SK-N-MC (cell line): ENCODE measurements around the gene LAMC2.

Source experiments
- EZH2 ChIP-seq: fragments of 200-600 bp; sonication (generic); IDR thresholded peaks from one replicate; pipeline ENCODE4 v1.6.1; 2017; ENCODE audit warnings: antibody characterized with exemption
- POLR2AphosphoS5 ChIP-seq: IDR thresholded peaks from 2 replicates; pipeline ENCODE4 v1.6.1; 2012; ENCODE audit warnings: mild to moderate bottlenecking, low read depth, low read length, borderline replicate concordance

DNA sequence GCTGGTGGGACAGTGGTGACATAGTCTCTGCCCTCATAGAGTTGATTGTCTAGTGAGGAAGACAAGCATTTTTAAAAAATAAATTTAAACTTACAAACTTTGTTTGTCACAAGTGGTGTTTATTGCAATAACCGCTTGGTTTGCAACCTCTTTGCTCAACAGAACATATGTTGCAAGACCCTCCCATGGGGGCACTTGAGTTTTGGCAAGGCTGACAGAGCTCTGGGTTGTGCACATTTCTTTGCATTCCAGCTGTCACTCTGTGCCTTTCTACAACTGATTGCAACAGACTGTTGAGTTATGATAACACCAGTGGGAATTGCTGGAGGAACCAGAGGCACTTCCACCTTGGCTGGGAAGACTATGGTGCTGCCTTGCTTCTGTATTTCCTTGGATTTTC is 58.4 kb downstream of the LAMC2 start:
- TF ChIP-seq EZH2 = no peak
- TF ChIP-seq POLR2AphosphoS5 = no peak
